ENCODE measurements around the gene KMT5B. TPM values are rescaled to one million over a fixed set of nuclear protein-coding genes. Genes with fewer than 3 reads are reported as not detected.

The KMT5B gene
- total and polyA plus RNA-seq, 2 donors (not counting 1 experiment from before 2014, with no cell fraction given) = 13.4 to 77.8 TPM

GRCh38 chr11:68149417-68149816, 63.7 kb downstream of the KMT5B start:
- Histone ChIP-seq H3K27me3 (replicated peaks in 1 of 4; ENCODE audit: control extremely low read depth in 1 of 4, control insufficient read depth in 3 of 4, insufficient read depth in 4 of 4, low read length in 3 of 4) (no peaks in the 10 kb centered on the region), H3K9ac (ENCODE audit: low read length) (no peak overlapping the region), H4K20me1 (ENCODE audit: control insufficient read depth, insufficient read depth, low read length, poor library complexity, severe bottlenecking) (no peaks in the 10 kb centered on the region), H3K4me2 (replicated peaks; ENCODE audit: low read depth, low read length, poor library complexity, severe bottlenecking) (no peak overlapping the region), H3K9me3 (ENCODE audit: control extremely low read depth in 1 of 3, control insufficient read depth in 2 of 3, insufficient read depth in 1 of 3, low read length in 2 of 3) (no peaks in the 10 kb centered on the region), H3K79me2 (ENCODE audit: control insufficient read depth, insufficient read depth, low read length) (no peaks in the 10 kb centered on the region), H3K36me3 (replicated peaks in 1 of 2; ENCODE audit: control extremely low read depth in 1 of 2, control insufficient read depth in 1 of 2, extremely low read depth in 1 of 2, insufficient read depth in 2 of 2, low read length in 1 of 2) (peaks cover 0 to 3% of the 10 kb centered on the region in 2 experiments), H3K27ac (ENCODE audit: low read length in 2 of 2) (no peak overlapping the region), H2AFZ (ENCODE audit: insufficient read depth, low read depth, low read length, poor library complexity, severe bottlenecking) (no peak overlapping the region), H3K4me3 (ENCODE audit: control extremely low read depth in 1 of 5, extremely low read depth in 1 of 5, insufficient read depth in 1 of 5, low read depth in 2 of 5, low read length in 4 of 5) (no peak overlapping the region), H3K4me1 (ENCODE audit: control insufficient read depth in 2 of 2, insufficient read depth in 2 of 2, low read length in 2 of 2) (no peaks in the 10 kb centered on the region)
- ATAC-seq (ENCODE audit: low read depth) = no peak
- no peak overlapping the region for H3K4me3 Mint-ChIP-seq
- no CpG with 5 or more reads among the region's 6 CpGs for WGBS (ENCODE audit: insufficient coverage)
- no peaks in the 10 kb centered on the region for H3K27me3 Mint-ChIP-seq
- POLR2A ChIA-PET = no interaction called here
- intact Hi-C loops (cut with micrococcal nuclease) = no loop called here
- CTCF ChIA-PET = no interaction called here
- no peaks in the 10 kb centered on the region for H3K4me1 Mint-ChIP-seq
- no peak for DNase-seq
- no peaks in the 10 kb centered on the region for H3K9me3 Mint-ChIP-seq (ENCODE audit: insufficient read depth)
- no peak overlapping the region for H3K27ac Mint-ChIP-seq
- TF ChIP-seq, protein P1, sequence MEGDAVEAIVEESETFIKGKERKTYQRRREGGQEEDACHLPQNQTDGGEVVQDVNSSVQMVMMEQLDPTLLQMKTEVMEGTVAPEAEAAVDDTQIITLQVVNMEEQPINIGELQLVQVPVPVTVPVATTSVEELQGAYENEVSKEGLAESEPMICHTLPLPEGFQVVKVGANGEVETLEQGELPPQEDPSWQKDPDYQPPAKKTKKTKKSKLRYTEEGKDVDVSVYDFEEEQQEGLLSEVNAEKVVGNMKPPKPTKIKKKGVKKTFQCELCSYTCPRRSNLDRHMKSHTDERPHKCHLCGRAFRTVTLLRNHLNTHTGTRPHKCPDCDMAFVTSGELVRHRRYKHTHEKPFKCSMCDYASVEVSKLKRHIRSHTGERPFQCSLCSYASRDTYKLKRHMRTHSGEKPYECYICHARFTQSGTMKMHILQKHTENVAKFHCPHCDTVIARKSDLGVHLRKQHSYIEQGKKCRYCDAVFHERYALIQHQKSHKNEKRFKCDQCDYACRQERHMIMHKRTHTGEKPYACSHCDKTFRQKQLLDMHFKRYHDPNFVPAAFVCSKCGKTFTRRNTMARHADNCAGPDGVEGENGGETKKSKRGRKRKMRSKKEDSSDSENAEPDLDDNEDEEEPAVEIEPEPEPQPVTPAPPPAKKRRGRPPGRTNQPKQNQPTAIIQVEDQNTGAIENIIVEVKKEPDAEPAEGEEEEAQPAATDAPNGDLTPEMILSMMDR (IDR thresholded peaks at IDR 0.05) = no peak
- TF ChIP-seq EZH2 (IDR thresholded peaks at IDR 0.05; ENCODE audit: borderline replicate concordance, insufficient read depth, low read depth, low read length, poor library complexity, severe bottlenecking) = no peak

- 100% methylated on average over 1 of the region's 7 CpGs for WGBS (ENCODE audit: insufficient coverage)
- H3K4me1 Mint-ChIP-seq = no peaks in the 10 kb centered on the region
- no peaks in the 10 kb centered on the region for H3K9me3 Mint-ChIP-seq (ENCODE audit: insufficient read depth)
- H3K27ac Mint-ChIP-seq = no peak overlapping the region
- H3K27me3 ChIP-seq (replicated peaks in 1 of 4; ENCODE audit: control extremely low read depth in 1 of 4, control insufficient read depth in 3 of 4, insufficient read depth in 4 of 4, low read length in 3 of 4) = no peaks in the 10 kb centered on the region
- H3K27me3 Mint-ChIP-seq = no peaks in the 10 kb centered on the region
- no peak overlapping the region for H2AFZ ChIP-seq (ENCODE audit: insufficient read depth, low read depth, low read length, poor library complexity, severe bottlenecking)
- no peak overlapping the region for H3K4me2 ChIP-seq (replicated peaks; ENCODE audit: low read depth, low read length, poor library complexity, severe bottlenecking)
- TF ChIP-seq EZH2 (IDR thresholded peaks at IDR 0.05; ENCODE audit: borderline replicate concordance, insufficient read depth, low read depth, low read length, poor library complexity, severe bottlenecking) = no peak
- TF ChIP-seq, protein P1 (IDR thresholded peaks at IDR 0.05) = no peak
- CTCF ChIA-PET = no interaction called here
- no peaks in the 10 kb centered on the region for H3K36me3 ChIP-seq (replicated peaks in 1 of 2; ENCODE audit: control extremely low read depth in 1 of 2, control insufficient read depth in 1 of 2, extremely low read depth in 1 of 2, insufficient read depth in 2 of 2, low read length in 1 of 2)
- H3K27ac ChIP-seq (ENCODE audit: low read length in 2 of 2) = no peak overlapping the region
- H3K9me3 ChIP-seq (ENCODE audit: control extremely low read depth in 1 of 3, control insufficient read depth in 2 of 3, insufficient read depth in 1 of 3, low read length in 2 of 3) = no peaks in the 10 kb centered on the region
- H4K20me1 ChIP-seq (ENCODE audit: control insufficient read depth, insufficient read depth, low read length, poor library complexity, severe bottlenecking) = no peaks in the 10 kb centered on the region
- no peak overlapping the region for H3K4me3 Mint-ChIP-seq
- no peak for DNase-seq
- no peak overlapping the region for H3K4me3 ChIP-seq (ENCODE audit: control extremely low read depth in 1 of 5, extremely low read depth in 1 of 5, insufficient read depth in 1 of 5, low read depth in 2 of 5, low read length in 4 of 5)
- no peaks in the 10 kb centered on the region for H3K79me2 ChIP-seq (ENCODE audit: control insufficient read depth, insufficient read depth, low read length)
- H3K4me1 ChIP-seq (ENCODE audit: control insufficient read depth in 2 of 2, insufficient read depth in 2 of 2, low read length in 2 of 2) = no peaks in the 10 kb centered on the region
- no peak for ATAC-seq (ENCODE audit: low read depth)
- no peak overlapping the region for H3K9ac ChIP-seq (ENCODE audit: low read length)
- intact Hi-C loops (cut with micrococcal nuclease) = no loop called here
- POLR2A ChIA-PET = no interaction called here
Measured at GRCh38 chr11:68148879-68149278, 64.2 kb downstream of the KMT5B start.

Data from B cell (primary cell).